SK-N-SH (cell line): ENCODE results near the gene TCF7L2. TPM values are rescaled to one million over a fixed set of nuclear protein-coding genes. Genes with fewer than 3 reads are reported as not detected.

Source experiments
- CTCF ChIA-PET: fragments of 300-600, 350-600 bp; formaldehyde crosslinking; extraction: SDS; loops from one replicate; lab custom pipeline; 2021; lab: Yijun Ruan, JAX
- POLR2A ChIA-PET: fragments of 350-600 bp; sonication (Branson Sonifier 250); formaldehyde crosslinking; extraction: SDS; loops from one replicate; lab custom pipeline; 2020; ENCODE audit warnings: antibody characterized with exemption, inconsistent platforms; lab: Yijun Ruan, JAX
- DNase-seq: peaks from one replicate; pipeline ENCODE4 v3.0.0; 2012
- H2AFZ ChIP-seq: fragments of 200-600 bp; sonication (generic); 2 replicates; pipeline ENCODE4 v1.8.1; 2016; ENCODE audit warnings: antibody characterized with exemption, mild to moderate bottlenecking, low read depth
- H3F3A ChIP-seq: fragments of 200-600 bp; sonication (generic); replicated peaks from 2 replicates; pipeline ENCODE3; 2016; ENCODE audit warnings: antibody characterized with exemption, mild to moderate bottlenecking; ENCODE audit not compliant: insufficient read depth
- H3K27ac ChIP-seq, 2 experiments: fragments of 200-500 bp in 1 of 2; fragments of 200-600 bp in 1 of 2; sonication (Bioruptor generic) in 1 of 2; sonication (generic), shearing (Covaris generic) in 1 of 2; 2 replicates each; pipeline versions ENCODE4 v1.5.1 to v1.6.1; 2014 to 2016; ENCODE audit warnings: low read depth in 2 of 2, inconsistent platforms in 1 of 2, low read length in 1 of 2, mild to moderate bottlenecking in 1 of 2, mixed read lengths in 1 of 2
- H3K27me3 ChIP-seq: fragments of 200-600 bp; sonication (generic), shearing (Covaris generic); 2 replicates; pipeline ENCODE4 v1.6.1; 2016; ENCODE audit warnings: mixed run types; ENCODE audit not compliant: insufficient read depth
- H3K36me3 ChIP-seq, 2 experiments: fragments of 200-500 bp in 1 of 2; fragments of 200-600 bp in 1 of 2; sonication (Bioruptor generic) in 1 of 2; sonication (generic) in 1 of 2; replicated peaks in 1 of 2; 2 replicates each; pipeline versions ENCODE3 to v1.5.1; 2014 to 2016; ENCODE audit warnings: low read length in 1 of 2, mild to moderate bottlenecking in 1 of 2; ENCODE audit not compliant: insufficient read depth in 2 of 2, control insufficient read depth in 1 of 2
- H3K4me1 ChIP-seq, 2 experiments: fragments of 200-500 bp in 1 of 2; fragments of 200-600 bp in 1 of 2; sonication (Bioruptor generic) in 1 of 2; sonication (generic), shearing (Covaris generic) in 1 of 2; 2 replicates each; pipeline versions ENCODE4 v1.5.1 to v1.6.1; 2014 to 2016; ENCODE audit warnings: low read depth in 1 of 2, low read length in 1 of 2, mixed run types in 1 of 2; ENCODE audit not compliant: insufficient read depth in 2 of 2, control insufficient read depth in 1 of 2
- H3K4me2 ChIP-seq: fragments of 200-600 bp; sonication (generic), shearing (Covaris generic); 2 replicates; pipeline ENCODE4 v1.6.1; 2017; ENCODE audit warnings: mixed run types
- H3K4me3 ChIP-seq, 2 experiments: fragments of 200-500 bp in 1 of 2; fragments of 200-600 bp in 1 of 2; sonication (Bioruptor generic) in 1 of 2; sonication (generic), shearing (Covaris generic) in 1 of 2; 2 replicates each; pipeline versions ENCODE4 v1.5.1 to v1.8.1; 2014 to 2016; ENCODE audit warnings: low read depth in 2 of 2, inconsistent platforms in 1 of 2, low read length in 1 of 2, mild to moderate bottlenecking in 1 of 2, mixed read lengths in 1 of 2, moderate library complexity in 1 of 2
- H3K79me2 ChIP-seq: fragments of 200-600 bp; sonication (generic); 2 replicates; pipeline ENCODE4 v1.8.1; 2017; ENCODE audit warnings: mild to moderate bottlenecking; ENCODE audit not compliant: insufficient read depth
- H3K9ac ChIP-seq: fragments of 200-600 bp; sonication (generic); 2 replicates; pipeline ENCODE4 v1.6.1; 2017; ENCODE audit warnings: mixed run types
- H3K9me2 ChIP-seq: fragments of 200-600 bp; sonication (generic); 2 replicates; pipeline ENCODE4 v1.6.1; 2017; ENCODE audit warnings: mixed run types
- H3K9me3 ChIP-seq: fragments of 200-600 bp; sonication (generic); 2 replicates; pipeline ENCODE4 v1.6.1; 2017; ENCODE audit warnings: mixed run types, mild to moderate bottlenecking, moderate library complexity
- H4K20me1 ChIP-seq: fragments of 200-600 bp; sonication (generic); 2 replicates; pipeline ENCODE4 v1.6.1; 2017; ENCODE audit warnings: mild to moderate bottlenecking, mixed run types; ENCODE audit not compliant: insufficient read depth
- CHD2 ChIP-seq: fragments of 150-350 bp; IDR thresholded peaks from 2 replicates; pipeline ENCODE4 v1.6.1; 2018; ENCODE audit warnings: low read length; ENCODE audit not compliant: partially characterized antibody
- CTCF ChIP-seq: fragments of 200-600 bp; sonication (generic); IDR thresholded peaks from 2 replicates; pipeline ENCODE4 v1.6.1; 2017; ENCODE audit warnings: antibody characterized with exemption, mild to moderate bottlenecking, moderate library complexity
- EZH2phosphoT487 ChIP-seq: fragments of 200-600 bp; sonication (generic); IDR thresholded peaks from 2 replicates; pipeline ENCODE4 v1.6.1; 2017; ENCODE audit warnings: low read depth, mixed run types, mild to moderate bottlenecking, antibody characterized with exemption, moderate library complexity, borderline replicate concordance
- FOSL2 ChIP-seq: IDR thresholded peaks from 2 replicates; pipeline ENCODE4 v1.4.0; 2012; ENCODE audit warnings: low read depth, mild to moderate bottlenecking, moderate library complexity, borderline replicate concordance
- FOXM1 ChIP-seq: IDR thresholded peaks from 2 replicates; pipeline ENCODE4 v1.4.0; 2012; ENCODE audit warnings: low read depth, mild to moderate bottlenecking
- GABPA ChIP-seq: IDR thresholded peaks from 2 replicates; pipeline ENCODE4 v1.4.0; 2012; ENCODE audit warnings: low read depth, mild to moderate bottlenecking
- GATA2 ChIP-seq: sonication (generic); formaldehyde crosslinking; IDR thresholded peaks from 2 replicates; pipeline ENCODE4 v1.5.0; 2020; ENCODE audit warnings: mild to moderate bottlenecking, missing genetic modification reagents
- IRF3 ChIP-seq: fragments of 150-350 bp; IDR thresholded peaks from 2 replicates; pipeline ENCODE4 v1.6.1; 2016; ENCODE audit warnings: mild to moderate bottlenecking, low read depth, low read length
- MEF2A ChIP-seq: IDR thresholded peaks from 2 replicates; pipeline ENCODE4 v1.4.0; 2012; ENCODE audit warnings: low read depth, borderline replicate concordance
- NRF1 ChIP-seq: IDR thresholded peaks from 2 replicates; pipeline ENCODE4 v1.6.1; 2012; ENCODE audit warnings: low read depth, mild to moderate bottlenecking, low read length
- RAD21 ChIP-seq: IDR thresholded peaks from 2 replicates; pipeline ENCODE4 v1.6.1; 2012; ENCODE audit warnings: mild to moderate bottlenecking, low read length
- REST ChIP-seq: IDR thresholded peaks from 2 replicates; pipeline ENCODE4 v1.6.1; 2012; ENCODE audit warnings: mild to moderate bottlenecking, low read depth, low read length, moderate library complexity
- RXRA ChIP-seq: IDR thresholded peaks from 2 replicates; pipeline ENCODE4 v1.4.0; 2012; ENCODE audit warnings: low read depth, mild to moderate bottlenecking, borderline replicate concordance
- SMC3 ChIP-seq: IDR thresholded peaks from 2 replicates; pipeline ENCODE4 v1.6.1; 2012; ENCODE audit warnings: low read depth, low read length, improper control_type of control experiment
- TAF1 ChIP-seq: IDR thresholded peaks from 2 replicates; pipeline ENCODE4 v1.6.1; 2012; ENCODE audit warnings: low read depth, mild to moderate bottlenecking, low read length, moderate library complexity, borderline replicate concordance
- TCF12 ChIP-seq: IDR thresholded peaks from 2 replicates; pipeline ENCODE4 v1.4.0; 2012
- WGBS: methylation state at CpG from one replicate; pipeline ENCODE4 v1.1.6; 2017; ENCODE audit warnings: low lambda C conversion rate; 5-methylcytosine and 5-hydroxymethylcytosine counted together
- polyA plus RNA-seq, 3 experiments: library from polyadenylated mRNA; depleted of rRNA; stranded (reverse); fragments of >200 nt; gene quantifications; 2 replicates each; pipeline ENCODE4 v1.2.3, GENCODE V29; 2012
- TF ChIP-seq, protein P1 (sequence below): IDR thresholded peaks from 2 replicates; pipeline ENCODE4 v1.4.0; 2012; ENCODE audit warnings: low read depth

TCF7L2 gene
- polyA plus RNA-seq, 1 of the 3 experiments (the other 2 are of a cell fraction) = 10.2 TPM

DNA sequence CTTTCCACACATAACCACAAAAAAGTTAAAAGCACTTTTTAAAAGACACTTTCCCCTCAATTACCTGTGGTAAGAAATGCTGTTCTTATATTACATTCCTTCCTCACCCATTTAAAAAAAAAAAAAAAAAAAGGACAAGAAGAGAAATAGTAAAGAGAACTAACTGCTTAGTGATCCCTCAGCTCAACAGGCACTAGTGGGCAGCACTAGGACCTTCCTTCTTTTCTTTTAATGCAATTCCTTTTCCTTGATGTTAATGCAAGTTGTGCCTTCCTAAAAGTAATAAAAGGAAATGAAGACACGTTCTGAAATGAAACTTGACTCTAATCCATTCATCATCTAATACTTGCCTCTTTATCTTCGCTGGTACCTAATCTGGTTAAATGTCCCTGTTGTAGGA lies 189.7 kb downstream of the TCF7L2 start:
- H3K36me3 ChIP-seq = peaks cover 7 to 8% of the 10 kb centered on the region in 2 experiments
- H3K4me2 ChIP-seq = no peak overlapping the region
- H3K4me3 ChIP-seq = no peak overlapping the region
- peak; percentile 37 for DNase-seq
- H3K9ac ChIP-seq = no peak overlapping the region
- H3K9me2 ChIP-seq = no peaks in the 10 kb centered on the region
- H3K79me2 ChIP-seq = no peaks in the 10 kb centered on the region
- H3K9me3 ChIP-seq = no peaks in the 10 kb centered on the region
- no peaks in the 10 kb centered on the region for H3F3A ChIP-seq
- TF ChIP-seq IRF3 (no peak), EZH2phosphoT487 (no peak), MEF2A (no peak), SMC3 (peak; percentile 41; the same call in 1 of the 2 replicates), REST (no peak), TCF12 (no peak), RAD21 (peak; percentile 62), GABPA (no peak), FOXM1 (no peak), RXRA (no peak), NRF1 (no peak), CTCF (peak; percentile 54), GATA2 (CRISPR knock-in tag) (no peak), TAF1 (no peak), CHD2 (no peak), FOSL2 (no peak)
- TF ChIP-seq, protein P1, sequence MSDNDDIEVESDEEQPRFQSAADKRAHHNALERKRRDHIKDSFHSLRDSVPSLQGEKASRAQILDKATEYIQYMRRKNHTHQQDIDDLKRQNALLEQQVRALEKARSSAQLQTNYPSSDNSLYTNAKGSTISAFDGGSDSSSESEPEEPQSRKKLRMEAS = no peak
- no peaks in the 10 kb centered on the region for H4K20me1 ChIP-seq
- CTCF ChIA-PET = interaction anchor here (1.0 to 2.3 kb wide), 11 partner anchors 8 to 323 kb away, joined by 3 to 18 read pairs (median 4); no protein-coding TSS in a partner anchor
- H2AFZ ChIP-seq = no peak overlapping the region
- POLR2A ChIA-PET = no interaction called here
- H3K27ac ChIP-seq = no peak overlapping the region
- WGBS = 42% methylated on average over 2 of the region's 2 CpGs
- peaks cover 3 to 4% of the 10 kb centered on the region in 2 experiments; a peak in 2 of 4 replicates for H3K4me1 ChIP-seq
- H3K27me3 ChIP-seq = no peaks in the 10 kb centered on the region
